ENCODE results near the gene ADRB2. TPM values are rescaled to one million over a fixed set of nuclear protein-coding genes. Genes with fewer than 3 reads are reported as not detected.
A peak's percentile ranks its signal among the peaks of the same experiment; 100 is the strongest.

The ADRB2 gene
- total and polyA plus RNA-seq, 8 donors, result 0.37 to 20.4 (median 4.2) TPM; not detected in 1

DNA sequence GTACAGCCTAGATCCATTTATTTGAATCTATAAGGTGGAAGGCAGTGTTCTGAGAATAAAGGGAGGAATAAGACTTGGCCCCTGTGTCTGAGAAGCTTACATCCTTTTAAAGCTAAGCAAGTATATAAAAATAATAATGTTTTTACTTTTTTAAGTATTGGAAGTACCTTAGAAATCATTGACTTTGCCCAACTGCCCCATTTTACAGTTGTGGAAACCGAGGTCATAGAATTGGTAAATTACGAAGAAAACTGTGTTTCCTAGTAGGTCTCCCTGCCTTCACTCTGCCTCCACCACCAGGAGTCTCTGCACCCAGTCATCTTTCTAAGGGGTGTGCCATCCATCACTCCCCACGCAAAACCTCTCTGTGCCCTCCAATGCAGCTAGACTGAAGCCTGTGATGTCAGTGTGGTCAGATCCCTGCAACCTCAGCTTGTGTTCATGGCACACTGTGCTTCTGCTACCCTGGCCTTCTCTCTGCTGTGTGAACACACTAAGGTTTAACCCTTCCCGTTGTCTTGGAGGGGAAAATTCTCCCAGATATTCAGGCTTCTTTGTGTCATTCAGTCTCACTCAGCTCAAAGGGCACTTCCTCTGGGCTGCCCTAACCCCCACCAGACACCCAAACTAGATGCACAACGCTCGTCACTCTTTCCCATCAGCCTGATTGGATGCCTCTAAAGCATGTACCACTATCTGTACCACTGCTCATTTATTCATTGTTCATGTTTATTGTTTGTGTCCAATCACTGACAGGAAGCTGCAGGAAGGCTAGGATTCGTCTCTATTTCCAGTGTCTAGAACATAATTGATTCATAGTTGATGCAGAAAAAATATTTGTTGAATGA lies 18.2 kb downstream of the ADRB2 start:
- WGBS, 5 donors, result 74 to 85% (median 83%) methylated on average over 7 of the region's 7 CpGs
- Histone ChIP-seq H3K4me1 (peaks cover 0 to 27% (median 7%) of the 10 kb centered on the region in 4 donors), H3K36me3 (no peaks in the 10 kb centered on the region), H3K27me3 (no peaks in the 10 kb centered on the region), H3K9me3 (no peaks in the 10 kb centered on the region), H3K4me3 (no peak overlapping the region), H3K27ac (no peak overlapping the region)
- TF ChIP-seq POLR2A (IDR thresholded peaks at IDR 0.05) (no peak), POLR2AphosphoS5 (IDR thresholded peaks at IDR 0.05) (no peak), EP300 (IDR thresholded peaks at IDR 0.05) (no peak)
- TF ChIP-seq, protein P1, sequence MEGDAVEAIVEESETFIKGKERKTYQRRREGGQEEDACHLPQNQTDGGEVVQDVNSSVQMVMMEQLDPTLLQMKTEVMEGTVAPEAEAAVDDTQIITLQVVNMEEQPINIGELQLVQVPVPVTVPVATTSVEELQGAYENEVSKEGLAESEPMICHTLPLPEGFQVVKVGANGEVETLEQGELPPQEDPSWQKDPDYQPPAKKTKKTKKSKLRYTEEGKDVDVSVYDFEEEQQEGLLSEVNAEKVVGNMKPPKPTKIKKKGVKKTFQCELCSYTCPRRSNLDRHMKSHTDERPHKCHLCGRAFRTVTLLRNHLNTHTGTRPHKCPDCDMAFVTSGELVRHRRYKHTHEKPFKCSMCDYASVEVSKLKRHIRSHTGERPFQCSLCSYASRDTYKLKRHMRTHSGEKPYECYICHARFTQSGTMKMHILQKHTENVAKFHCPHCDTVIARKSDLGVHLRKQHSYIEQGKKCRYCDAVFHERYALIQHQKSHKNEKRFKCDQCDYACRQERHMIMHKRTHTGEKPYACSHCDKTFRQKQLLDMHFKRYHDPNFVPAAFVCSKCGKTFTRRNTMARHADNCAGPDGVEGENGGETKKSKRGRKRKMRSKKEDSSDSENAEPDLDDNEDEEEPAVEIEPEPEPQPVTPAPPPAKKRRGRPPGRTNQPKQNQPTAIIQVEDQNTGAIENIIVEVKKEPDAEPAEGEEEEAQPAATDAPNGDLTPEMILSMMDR (IDR thresholded peaks at IDR 0.05), result no peak
- intact Hi-C loops (cut with DNase I; ENCODE audit: low total_unique reads), result no loop called here
- no peak for DNase-seq

DNA sequence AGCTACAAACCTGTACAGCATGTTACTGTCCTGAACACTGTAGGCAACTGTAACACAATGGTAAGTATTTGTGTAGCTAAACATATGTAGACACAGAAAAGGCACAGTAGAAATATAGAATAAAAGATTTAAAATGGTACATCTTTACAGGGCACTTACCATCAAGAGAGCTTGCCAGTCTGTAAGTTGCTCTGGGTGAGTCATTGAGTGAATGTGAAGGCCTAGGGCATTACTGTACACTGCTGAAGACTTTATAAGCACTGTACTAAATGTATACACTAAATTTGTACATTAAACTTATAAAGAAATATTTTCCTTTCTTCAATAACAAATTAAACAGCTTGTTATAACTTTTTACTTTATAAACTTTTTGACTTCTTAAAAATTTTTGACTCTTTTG lies 20.5 kb downstream of the ADRB2 start:
- intact Hi-C loops (cut with DNase I; ENCODE audit: low total_unique reads), result no loop called here
- no peak for TF ChIP-seq POLR2A (IDR thresholded peaks at IDR 0.05)
- TF ChIP-seq, protein P1 (IDR thresholded peaks at IDR 0.05), result no peak
- no peak for TF ChIP-seq EP300 (IDR thresholded peaks at IDR 0.05)
- TF ChIP-seq POLR2AphosphoS5 (IDR thresholded peaks at IDR 0.05), result no peak
- H3K27ac ChIP-seq, result no peak overlapping the region
- no peak for DNase-seq
- H3K27me3 ChIP-seq, result no peaks in the 10 kb centered on the region
- no peak overlapping the region for H3K4me3 ChIP-seq
- peaks cover 0 to 36% (median 7%) of the 10 kb centered on the region in 4 donors for H3K4me1 ChIP-seq
- no peaks in the 10 kb centered on the region for H3K36me3 ChIP-seq
- H3K9me3 ChIP-seq, result no peaks in the 10 kb centered on the region

DNA sequence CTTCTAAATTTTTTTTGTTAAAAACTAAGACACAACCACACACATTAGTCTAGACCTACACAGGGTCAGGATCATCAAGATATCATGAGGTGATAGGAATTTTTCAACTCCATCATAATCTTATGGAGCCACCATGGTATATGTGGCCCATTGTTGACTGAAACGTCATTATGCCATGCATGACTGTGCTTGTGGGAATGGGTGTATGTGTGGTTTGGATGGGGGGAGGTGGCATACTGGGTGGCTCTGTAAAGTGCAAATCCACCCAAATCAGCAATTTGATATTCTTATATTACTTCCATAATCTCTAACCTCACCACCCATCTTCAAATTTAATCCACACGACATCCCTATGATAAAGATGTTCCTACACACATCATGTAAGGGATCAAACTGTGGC lies 21.0 kb downstream of the ADRB2 start:
- Histone ChIP-seq H3K36me3 (no peaks in the 10 kb centered on the region), H3K27ac (no peak overlapping the region), H3K27me3 (no peaks in the 10 kb centered on the region), H3K4me1 (peaks cover 0 to 31% (median 5%) of the 10 kb centered on the region in 4 donors), H3K9me3 (no peaks in the 10 kb centered on the region), H3K4me3 (no peak overlapping the region)
- DNase-seq, result no peak
- WGBS, 5 donors, result 85 to 90% (median 88%) methylated on average over 2 of the region's 2 CpGs
- TF ChIP-seq POLR2AphosphoS5 (IDR thresholded peaks at IDR 0.05) (no peak), POLR2A (IDR thresholded peaks at IDR 0.05) (no peak), EP300 (IDR thresholded peaks at IDR 0.05) (no peak)
- TF ChIP-seq, protein P1 (IDR thresholded peaks at IDR 0.05), result no peak
- intact Hi-C loops (cut with DNase I; ENCODE audit: low total_unique reads), result no loop called here

DNA sequence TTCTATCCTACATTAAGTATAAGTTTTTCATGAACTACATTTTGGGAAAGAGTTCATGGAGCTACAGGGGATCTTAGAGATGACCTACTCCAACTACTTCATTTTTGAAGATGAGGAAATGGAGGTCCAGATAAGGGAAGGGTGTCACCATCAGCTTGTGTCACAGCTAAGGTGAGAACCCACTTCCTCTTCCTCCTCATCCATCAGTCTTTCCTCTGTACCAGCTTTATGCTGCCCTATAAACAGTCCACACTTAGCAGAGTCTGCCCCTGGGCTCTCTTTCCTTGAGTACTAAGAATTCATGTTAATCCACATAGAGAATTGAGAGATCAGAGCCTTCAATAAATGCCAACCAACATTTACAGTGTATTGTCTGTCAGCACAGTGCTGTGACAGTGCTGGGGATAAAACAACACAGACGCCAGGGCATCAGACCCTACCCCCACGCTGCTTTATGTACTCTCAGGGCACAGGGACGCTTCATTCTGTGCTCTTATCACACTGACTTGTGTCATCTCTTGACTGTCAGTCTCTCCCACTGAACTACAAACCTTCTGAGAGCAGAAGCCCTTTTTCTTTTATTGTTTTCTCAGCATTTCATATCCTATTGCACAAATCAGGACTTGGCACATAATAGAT lies 22.1 kb downstream of the ADRB2 start:
- peaks cover 0 to 25% (median 3%) of the 10 kb centered on the region in 4 donors for H3K4me1 ChIP-seq

More for the DNA sequence above, 22.1 kb downstream of the ADRB2 start:
- TF ChIP-seq, protein P1 (IDR thresholded peaks at IDR 0.05), result no peak
- no peak for TF ChIP-seq POLR2A (IDR thresholded peaks at IDR 0.05)
- no peak for TF ChIP-seq EP300 (IDR thresholded peaks at IDR 0.05)
- no peak for TF ChIP-seq POLR2AphosphoS5 (IDR thresholded peaks at IDR 0.05)
- no peaks in the 10 kb centered on the region for H3K27me3 ChIP-seq
- H3K4me3 ChIP-seq, result no peak overlapping the region
- 73 to 84% (median 81%) methylated on average over 3 of the region's 3 CpGs for WGBS, 5 donors
- H3K27ac ChIP-seq, result peak overlapping the region in 2 of 5 donors; percentile 22 to 23
- H3K9me3 ChIP-seq, result no peaks in the 10 kb centered on the region
- intact Hi-C loops (cut with DNase I; ENCODE audit: low total_unique reads), result no loop called here
- H3K36me3 ChIP-seq, result no peaks in the 10 kb centered on the region
- no peak for DNase-seq

All from stomach (tissue), 9 donors.